ENCODE results near the gene CD19. TPM values are rescaled to one million over a fixed set of nuclear protein-coding genes. Genes with fewer than 3 reads are reported as not detected.

CD19 gene
- total and polyA plus RNA-seq, 12 donors, result 0.06 to 0.19 TPM; not detected in 10

GRCh38 chr16:28984619-28985135, 52.9 kb downstream of the CD19 start, which contains the start of gene LAT:
Gene LAT, plus strand, starts transcription at chr16:28985052. Its CDS starts 366 bp downstream, at chr16:28985418.
- ATAC-seq, result peak in 3 of 8 donors; percentile 27 to 63 (median 29)
- peaks cover 0 to 16% (median 8%) of the 10 kb centered on the region in 11 donors for H3K9me3 ChIP-seq
- intact Hi-C loops (cut with DNase I), result no loop called here

GRCh38 chr16:28985211-28986041, 53.7 kb downstream of the CD19 start:
- H3K27ac ChIP-seq, result peak overlapping the region in 1 of 10 donors; percentile 88
- no peaks in the 10 kb centered on the region for H3K27me3 ChIP-seq
- WGBS, 2 donors, result 86 to 92% methylated on average over 19 of the region's 19 CpGs
- no peak for DNase-seq
- peaks cover 0 to 13% (median 0%) of the 10 kb centered on the region in 9 donors for H3K4me1 ChIP-seq
- H3K4me3 ChIP-seq, result peak overlapping the region in 2 of 10 donors; percentile 5 to 51
- ATAC-seq, result peak in 1 of 8 donors; percentile 4
- TF ChIP-seq CTCF (IDR thresholded peaks at IDR 0.05), result no peak
- intact Hi-C loops (cut with DNase I), result no loop called here
- peaks cover 0 to 91% (median 39%) of the 10 kb centered on the region in 9 donors for H3K36me3 ChIP-seq
- H3K9me3 ChIP-seq, result peaks cover 0 to 16% (median 8%) of the 10 kb centered on the region in 11 donors

More at GRCh38 chr16:28984619-28985135, 52.9 kb downstream of the CD19 start, which contains the start of gene LAT:
- peak in 1 of 2 donors; percentile 39 for DNase-seq
- Histone ChIP-seq H3K27ac (peak within 1 kb of the TSS in 1 of 10 donors; percentile 88), H3K27me3 (no peaks in the 10 kb centered on the region), H3K4me1 (peaks cover 0 to 13% (median 0%) of the 10 kb centered on the region in 9 donors), H3K4me3 (peak within 1 kb of the TSS in 2 of 10 donors; percentile 5 to 51), H3K36me3 (peaks cover 0 to 98% (median 41%) of the 10 kb centered on the region in 9 donors)
- no peak for TF ChIP-seq CTCF (IDR thresholded peaks at IDR 0.05)
- 74 to 77% methylated on average over 22 to 24 of the region's 24 CpGs for WGBS, 2 donors

- ATAC-seq, result no peak
- peak overlapping the region in 2 of 10 donors; percentile 5 to 51 for H3K4me3 ChIP-seq
These were observed 54.3 kb downstream of the CD19 start for GRCh38 chr16:28986046-28986445.

More at GRCh38 chr16:28986046-28986445, 54.3 kb downstream of the CD19 start:
- H3K27me3 ChIP-seq, result no peaks in the 10 kb centered on the region
- peaks cover 0 to 87% (median 32%) of the 10 kb centered on the region in 9 donors for H3K36me3 ChIP-seq
- 97 to 98% methylated on average over 9 of the region's 9 CpGs for WGBS, 2 donors
- intact Hi-C loops (cut with DNase I), result no loop called here
- H3K4me1 ChIP-seq, result peaks cover 0 to 13% (median 0%) of the 10 kb centered on the region in 9 donors
- H3K27ac ChIP-seq, result peak overlapping the region in 1 of 10 donors; percentile 88
- peaks cover 0 to 16% (median 8%) of the 10 kb centered on the region in 11 donors for H3K9me3 ChIP-seq
- no peak for TF ChIP-seq CTCF (IDR thresholded peaks at IDR 0.05)
- no peak for DNase-seq
